GM12878 (cell line): ENCODE data around the gene CDKN2B-AS1.

Source experiments
- MXI1 ChIP-seq: fragments of 150-350 bp; IDR thresholded peaks from 2 replicates; pipeline ENCODE4 v1.6.1; 2011; ENCODE audit warnings: low read depth, mild to moderate bottlenecking, inconsistent platforms, low read length, improper control_type of control experiment
- POLR2A ChIP-seq: IDR thresholded peaks from 2 replicates; pipeline ENCODE4 v1.6.1; 2011; ENCODE audit warnings: low read depth, mild to moderate bottlenecking, low read length
- POLR2AphosphoS5 ChIP-seq: IDR thresholded peaks from 2 replicates; pipeline ENCODE4 v1.6.1; 2011; ENCODE audit warnings: mild to moderate bottlenecking, low read length, inconsistent platforms
- STAT1 ChIP-seq: fragments of 450-650 bp; conservative IDR thresholded peaks from 2 replicates; pipeline ENCODE4 v1.6.1; 2014; ENCODE audit warnings: antibody characterized with exemption, mild to moderate bottlenecking

DNA sequence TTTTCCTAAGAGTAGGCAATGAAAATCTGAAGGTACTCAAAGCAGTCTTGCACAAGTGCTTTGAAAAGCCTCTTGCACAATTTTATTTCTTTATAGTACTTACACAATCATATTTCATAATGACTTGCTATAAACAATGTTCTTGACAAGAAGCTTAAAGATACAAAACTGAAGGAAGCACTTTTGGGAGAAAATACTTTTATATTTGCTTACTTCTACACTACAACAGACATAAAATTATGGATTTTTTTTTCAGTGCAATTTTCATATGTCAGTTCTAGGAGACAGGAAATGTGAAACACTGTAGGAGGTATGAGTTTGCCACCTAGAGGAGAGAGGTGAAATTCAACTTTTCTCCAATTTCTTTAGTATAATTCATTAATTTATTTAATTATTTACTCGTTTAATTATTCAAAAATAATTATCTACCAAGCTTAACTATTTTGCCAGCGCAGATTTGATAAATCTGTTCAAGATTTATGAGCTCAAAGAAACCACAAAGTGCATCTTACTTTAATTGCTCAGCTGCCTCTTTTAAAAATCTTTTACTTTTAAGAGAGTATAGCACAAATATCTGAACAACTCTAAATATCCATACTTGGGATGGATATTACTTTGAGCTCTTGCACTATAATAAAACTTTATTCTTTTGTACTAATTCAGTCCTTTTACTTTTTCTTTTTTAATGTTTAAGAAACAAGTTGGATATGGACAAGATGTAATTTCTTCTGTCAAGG, 43.5 kb downstream of the CDKN2B-AS1 start:
- TF ChIP-seq POLR2AphosphoS5: no peak
- no peak for TF ChIP-seq POLR2A
- no peak for TF ChIP-seq STAT1
- no peak for TF ChIP-seq MXI1
